GM15510 (cell line): Measurements from ENCODE around the gene GRK2.

Experiments
- POLR2A ChIP-seq: IDR thresholded peaks from 3 replicates; pipeline ENCODE4 v1.6.1; 2011; ENCODE audit warnings: borderline replicate concordance; ENCODE audit not compliant: insufficient read length; ENCODE audit errors: extremely low read depth

Gene GRK2

DNA sequence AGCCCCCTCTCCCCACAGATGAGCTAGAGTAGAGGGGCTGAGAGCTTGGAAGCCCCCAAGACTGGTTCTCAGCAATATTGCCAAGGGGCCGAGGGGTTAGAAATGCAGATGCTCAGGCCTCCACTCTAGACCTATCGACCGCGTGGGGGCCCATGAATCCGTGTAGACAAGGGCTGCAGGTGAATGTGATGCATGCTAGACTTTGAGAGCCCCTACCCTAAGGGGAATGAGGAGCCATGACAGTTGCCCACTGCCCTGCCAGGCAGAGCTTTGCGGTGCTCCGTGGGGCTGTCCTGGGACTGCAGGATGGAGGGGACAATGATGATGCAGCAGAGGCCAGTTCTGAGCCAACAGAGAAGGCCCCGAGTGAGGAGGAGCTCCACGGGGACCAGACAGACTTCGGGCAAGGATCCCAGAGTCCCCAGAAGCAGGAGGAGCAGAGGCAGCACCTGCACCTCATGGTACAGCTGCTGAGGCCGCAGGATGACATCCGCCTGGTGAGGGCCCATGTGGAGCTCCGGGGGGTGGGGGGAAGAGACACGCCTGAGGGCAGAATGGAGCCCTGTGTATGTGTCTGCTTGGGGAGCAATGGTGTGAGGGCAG is 38.3 kb downstream of the GRK2 start:
- no peak for TF ChIP-seq POLR2A

DNA sequence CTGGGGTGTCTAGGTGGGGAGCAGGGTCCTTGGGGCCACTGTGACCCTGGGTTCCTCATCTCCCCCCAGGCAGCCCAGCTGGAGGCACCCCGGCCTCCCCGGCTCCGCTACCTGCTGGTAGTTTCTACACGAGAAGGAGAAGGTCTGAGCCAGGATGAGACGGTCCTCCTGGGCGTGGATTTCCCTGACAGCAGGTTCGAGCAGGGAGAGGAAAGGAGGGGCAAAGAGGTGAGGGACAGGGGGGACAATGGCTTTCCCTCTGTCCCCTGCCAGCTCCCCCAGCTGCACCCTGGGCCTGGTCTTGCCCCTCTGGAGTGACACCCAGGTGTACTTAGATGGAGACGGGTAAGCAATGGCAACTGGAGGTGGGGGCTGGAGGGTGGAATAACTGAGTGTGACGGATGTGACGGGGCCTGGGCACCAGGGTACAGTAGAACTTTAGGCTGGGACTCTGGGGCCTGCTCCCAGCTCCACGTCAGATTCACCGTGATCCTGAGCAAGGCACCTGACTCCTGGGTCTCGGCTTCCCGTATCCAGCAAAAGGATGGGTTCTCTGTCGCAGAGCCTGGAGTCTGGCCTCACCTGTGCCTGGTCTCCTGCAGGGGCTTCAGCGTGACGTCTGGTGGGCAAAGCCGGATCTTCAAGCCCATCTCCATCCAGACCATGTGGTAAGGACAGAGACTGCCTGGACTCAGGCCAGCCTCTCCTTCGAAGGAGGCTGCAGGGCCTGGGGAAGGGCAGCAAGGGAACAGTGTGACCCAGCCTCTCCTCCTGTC is 40.7 kb downstream of the GRK2 start:
- TF ChIP-seq POLR2A = no peak

DNA sequence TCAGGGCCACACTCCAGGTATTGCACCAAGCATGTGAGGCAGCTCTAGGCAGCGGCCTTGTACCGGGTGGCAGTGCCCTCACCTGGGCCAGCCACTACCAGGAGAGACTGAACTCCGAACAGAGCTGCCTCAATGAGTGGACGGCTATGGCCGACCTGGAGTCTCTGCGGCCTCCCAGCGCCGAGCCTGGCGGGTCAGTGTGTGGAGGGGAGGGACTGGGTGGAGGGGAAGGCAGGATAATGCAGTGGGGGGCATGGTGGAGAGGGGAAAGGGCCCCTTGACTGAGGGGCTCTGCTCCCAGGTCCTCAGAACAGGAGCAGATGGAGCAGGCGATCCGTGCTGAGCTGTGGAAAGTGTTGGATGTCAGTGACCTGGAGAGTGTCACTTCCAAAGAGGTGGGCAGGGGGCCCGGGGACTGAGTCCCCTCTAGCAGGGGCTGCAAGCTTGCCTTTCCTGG is 41.3 kb downstream of the GRK2 start:
- no peak for TF ChIP-seq POLR2A

DNA sequence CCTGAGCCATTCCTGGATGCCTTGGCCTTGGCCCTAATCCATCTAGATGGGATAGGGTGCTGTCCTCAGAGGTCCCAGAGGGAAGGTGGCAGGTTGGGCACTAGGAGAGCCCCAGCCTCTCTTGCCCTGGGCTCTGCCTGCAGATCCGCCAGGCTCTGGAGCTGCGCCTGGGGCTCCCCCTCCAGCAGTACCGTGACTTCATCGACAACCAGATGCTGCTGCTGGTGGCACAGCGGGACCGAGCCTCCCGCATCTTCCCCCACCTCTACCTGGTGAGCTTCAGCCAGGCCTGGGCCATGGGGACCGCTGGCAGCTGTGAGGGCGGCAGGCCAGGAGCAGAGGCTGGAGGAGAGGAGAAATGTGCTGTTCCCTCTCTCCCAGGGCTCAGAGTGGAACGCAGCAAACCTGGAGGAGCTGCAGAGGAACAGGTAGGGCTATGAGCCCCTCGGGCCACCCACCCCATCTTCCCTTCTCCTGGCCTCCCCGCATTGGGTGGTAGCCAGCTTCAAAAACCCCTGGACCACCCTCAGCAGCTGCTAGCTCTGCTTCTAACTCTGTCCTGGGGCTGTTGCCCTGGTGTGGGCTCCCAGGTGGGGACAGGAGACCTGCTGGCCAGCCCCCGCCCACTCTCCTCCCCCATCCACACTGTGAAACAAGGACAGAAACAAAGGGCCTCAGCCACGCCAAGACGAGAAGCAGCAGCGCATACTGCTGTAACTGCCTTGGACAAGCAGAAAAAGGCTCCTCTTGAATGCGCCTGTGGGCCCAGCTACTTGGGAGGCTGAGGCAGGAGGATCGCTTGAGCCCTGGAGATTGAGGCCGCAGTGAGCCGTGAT is 42.0 kb downstream of the GRK2 start:
- TF ChIP-seq POLR2A = no peak

DNA sequence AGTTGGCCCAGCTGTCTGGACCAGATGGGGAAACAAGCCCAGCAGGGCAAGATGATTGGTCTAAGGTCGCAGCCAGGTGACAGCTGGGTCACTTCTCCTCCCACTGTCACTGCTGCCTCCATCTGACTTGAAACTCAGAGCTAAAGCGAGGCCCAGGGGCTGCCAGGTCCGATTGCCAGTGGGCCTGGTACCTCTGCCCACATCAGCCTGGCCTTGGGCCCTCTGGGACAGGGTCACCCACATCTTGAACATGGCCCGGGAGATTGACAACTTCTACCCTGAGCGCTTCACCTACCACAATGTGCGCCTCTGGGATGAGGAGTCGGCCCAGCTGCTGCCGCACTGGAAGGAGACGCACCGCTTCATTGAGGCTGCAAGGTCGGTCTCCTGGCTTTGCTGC is 42.9 kb downstream of the GRK2 start:
- TF ChIP-seq POLR2A = no peak

DNA sequence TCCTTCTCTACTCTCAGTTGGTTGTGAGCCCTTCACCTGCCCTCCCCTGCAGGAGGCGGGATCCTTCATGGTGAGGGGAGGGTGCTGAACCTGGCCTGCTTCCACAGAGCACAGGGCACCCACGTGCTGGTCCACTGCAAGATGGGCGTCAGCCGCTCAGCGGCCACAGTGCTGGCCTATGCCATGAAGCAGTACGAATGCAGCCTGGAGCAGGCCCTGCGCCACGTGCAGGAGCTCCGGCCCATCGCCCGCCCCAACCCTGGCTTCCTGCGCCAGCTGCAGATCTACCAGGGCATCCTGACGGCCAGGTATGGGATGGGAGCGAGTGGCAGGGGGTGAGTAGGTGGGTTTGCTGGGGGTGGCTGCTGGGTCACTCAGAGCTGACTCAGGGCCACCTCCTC is 43.4 kb downstream of the GRK2 start:
- TF ChIP-seq POLR2A = no peak

DNA sequence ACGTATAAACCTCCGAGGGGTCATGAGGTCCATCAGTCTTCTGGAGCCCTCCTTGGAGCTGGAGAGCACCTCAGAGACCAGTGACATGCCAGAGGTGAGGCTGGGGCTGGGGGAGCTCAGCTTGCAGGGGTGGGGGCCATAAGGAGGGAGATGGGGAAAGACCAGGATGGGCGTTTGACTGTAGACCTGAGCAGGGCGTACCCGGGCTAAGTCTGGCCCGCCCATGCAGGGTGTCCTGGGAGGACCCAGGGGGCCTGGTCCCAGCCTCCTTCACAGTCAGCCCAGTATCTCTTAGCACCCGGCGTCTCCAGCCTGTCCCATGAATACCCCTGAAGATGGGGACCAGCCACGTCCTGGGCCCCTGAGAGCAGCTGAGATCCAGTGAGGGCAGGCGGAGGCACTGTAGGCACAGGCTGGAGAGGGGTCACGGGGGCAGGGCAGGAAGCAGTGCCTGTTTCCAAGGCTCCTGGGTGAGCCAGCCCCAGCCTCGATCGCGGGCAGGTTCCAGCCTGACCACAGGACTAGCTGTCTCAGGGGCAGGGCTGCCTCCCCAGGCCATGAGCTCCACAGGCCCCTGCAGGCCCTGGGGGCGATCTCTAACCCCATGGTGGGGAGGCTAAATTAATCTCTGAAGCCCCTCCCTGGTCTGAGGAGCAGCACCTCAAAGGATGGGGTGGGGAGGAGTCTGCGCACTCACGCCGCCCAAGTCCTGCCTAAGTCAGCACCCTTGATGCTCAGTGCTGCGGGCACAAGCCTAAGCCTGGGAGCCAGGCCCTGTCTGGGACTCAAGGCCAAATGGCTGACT is 44.2 kb downstream of the GRK2 start:
- no peak for TF ChIP-seq POLR2A

DNA sequence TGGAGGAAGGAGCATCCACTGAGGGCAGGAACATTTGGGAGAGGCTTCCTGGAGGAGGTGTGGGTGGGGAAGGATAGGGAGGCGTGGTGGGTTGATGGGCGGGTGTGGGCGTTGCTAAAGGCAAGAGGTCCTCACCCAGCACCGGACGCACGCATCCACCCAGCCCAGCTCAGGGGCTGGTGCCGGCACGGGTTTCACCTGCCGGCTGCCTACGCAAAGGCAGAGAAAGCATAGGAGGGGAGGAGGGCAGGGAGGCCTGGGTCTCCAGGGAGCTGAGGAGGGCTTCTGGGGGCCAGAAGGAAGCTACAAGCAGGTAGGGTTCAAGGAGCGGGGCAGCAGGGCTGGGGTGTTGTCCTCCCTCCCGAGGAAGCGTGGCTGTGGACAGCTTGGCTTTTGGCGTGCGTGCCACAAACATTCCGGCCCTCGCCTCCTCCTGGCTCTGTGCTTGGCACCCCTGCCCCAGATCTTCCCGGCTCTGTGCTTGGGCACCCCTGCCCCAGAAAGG is 44.8 kb downstream of the GRK2 start:
- TF ChIP-seq POLR2A = no peak

DNA sequence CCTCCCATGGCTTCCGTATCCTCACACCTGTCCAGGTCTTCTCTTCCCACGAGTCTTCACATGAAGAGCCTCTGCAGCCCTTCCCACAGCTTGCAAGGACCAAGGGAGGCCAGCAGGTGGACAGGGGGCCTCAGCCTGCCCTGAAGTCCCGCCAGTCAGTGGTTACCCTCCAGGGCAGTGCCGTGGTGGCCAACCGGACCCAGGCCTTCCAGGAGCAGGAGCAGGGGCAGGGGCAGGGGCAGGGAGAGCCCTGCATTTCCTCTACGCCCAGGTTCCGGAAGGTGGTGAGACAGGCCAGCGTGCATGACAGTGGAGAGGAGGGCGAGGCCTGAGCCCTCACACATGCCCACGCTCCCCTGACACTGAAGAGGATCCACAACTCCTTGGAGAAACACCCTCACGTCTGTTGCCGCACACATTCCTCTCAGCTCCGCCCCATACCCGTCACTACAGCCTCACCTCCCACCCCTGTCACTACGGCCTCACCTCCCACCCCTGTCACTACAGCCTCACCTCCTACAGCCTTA is 45.3 kb downstream of the GRK2 start:
- TF ChIP-seq POLR2A = no peak

DNA sequence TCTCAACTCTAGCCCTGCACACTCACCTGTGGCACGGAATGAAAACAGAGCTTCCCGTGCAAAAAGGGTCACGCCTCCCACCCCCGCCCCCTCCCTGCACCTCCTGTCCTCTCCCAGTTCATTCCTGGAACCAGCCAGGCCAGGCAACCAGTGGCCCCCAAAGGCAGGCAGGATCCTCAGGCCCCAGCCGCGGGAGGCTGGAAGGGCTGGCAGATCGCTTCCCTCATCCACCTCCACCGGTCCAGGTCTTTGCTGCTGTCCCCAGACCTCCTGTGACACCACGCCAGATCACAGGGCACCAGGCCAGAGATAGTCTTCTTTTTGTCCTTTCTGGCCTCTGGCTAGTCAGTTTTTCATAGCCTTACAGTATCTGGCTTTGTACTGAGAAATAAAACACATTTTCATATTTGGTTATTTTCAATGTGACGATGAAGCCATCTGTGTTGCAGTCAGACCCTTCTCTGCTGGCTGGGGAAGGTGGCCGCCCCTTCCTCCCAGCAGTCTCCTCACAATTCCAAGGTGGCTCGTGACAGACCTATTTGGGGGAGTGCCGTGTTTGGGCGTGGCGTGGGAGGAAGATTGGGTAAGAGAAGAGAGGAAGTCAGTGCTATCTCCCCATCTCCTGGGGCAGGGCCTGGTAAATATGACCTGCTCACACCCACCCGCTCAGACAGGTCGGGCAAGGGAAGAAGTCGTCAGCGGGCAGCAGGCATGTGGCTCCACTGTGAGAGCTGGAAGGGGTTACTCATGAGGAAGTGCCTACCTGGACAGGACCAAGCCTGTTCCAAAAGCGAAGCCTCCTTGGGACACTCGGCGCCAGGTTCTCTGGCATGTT is 46.1 kb downstream of the GRK2 start:
- no peak for TF ChIP-seq POLR2A

DNA sequence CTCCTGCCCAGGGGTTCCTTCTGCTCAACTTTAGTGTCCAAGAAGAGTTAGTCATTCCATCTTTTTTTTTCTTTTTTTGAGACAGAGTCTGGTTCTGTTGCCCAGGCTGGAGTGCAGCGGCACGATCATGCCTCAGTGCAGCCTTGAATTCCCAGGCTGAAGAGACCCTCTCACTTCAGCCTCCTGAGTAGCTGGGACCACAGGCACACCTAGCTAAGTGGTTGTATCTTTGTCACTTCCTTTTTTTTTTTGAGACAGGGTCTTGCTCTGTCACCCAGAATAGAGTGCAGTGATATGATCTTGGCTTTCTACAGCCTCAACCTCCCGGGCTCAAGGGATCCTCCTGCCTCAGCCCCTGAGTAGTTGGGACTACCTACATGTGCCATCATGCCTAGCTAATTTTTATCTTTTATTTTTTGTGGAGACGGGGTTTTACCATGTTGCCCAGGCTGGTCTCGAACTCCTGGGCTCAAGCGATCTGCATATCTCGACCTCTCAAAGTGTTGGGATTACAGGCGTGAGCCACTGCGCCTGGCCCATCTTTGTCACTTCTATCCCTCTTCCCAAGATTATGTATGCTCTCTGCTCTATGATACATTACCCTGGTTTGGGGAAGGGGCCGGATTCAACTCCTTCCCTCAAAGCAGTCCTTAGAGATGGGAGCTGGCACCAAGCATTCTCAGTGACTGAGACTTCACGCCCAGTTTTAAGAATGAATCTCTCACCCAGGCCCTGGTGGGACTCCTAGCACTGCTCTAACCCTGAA is 47.0 kb downstream of the GRK2 start:
- TF ChIP-seq POLR2A = no peak

DNA sequence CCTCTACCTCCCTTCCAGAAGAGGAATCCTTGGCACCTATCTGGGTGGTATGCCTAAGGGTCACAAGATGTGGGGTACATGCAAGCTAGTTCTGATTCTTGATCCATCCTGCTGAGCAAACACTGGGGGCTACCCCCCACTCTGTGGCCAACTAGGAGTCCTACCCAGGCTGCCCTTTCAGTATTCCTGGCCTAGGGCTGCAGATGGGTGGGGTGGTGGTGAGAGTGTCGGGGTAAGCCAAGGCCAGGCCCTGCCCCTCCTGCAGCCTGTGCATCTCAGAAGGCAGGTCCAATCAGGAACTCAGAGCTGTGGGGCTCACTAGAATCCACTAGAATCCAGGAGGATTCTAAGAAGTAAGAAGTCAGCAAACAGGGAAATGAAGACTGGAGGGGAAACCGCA is 47.9 kb downstream of the GRK2 start:
- no peak for TF ChIP-seq POLR2A

DNA sequence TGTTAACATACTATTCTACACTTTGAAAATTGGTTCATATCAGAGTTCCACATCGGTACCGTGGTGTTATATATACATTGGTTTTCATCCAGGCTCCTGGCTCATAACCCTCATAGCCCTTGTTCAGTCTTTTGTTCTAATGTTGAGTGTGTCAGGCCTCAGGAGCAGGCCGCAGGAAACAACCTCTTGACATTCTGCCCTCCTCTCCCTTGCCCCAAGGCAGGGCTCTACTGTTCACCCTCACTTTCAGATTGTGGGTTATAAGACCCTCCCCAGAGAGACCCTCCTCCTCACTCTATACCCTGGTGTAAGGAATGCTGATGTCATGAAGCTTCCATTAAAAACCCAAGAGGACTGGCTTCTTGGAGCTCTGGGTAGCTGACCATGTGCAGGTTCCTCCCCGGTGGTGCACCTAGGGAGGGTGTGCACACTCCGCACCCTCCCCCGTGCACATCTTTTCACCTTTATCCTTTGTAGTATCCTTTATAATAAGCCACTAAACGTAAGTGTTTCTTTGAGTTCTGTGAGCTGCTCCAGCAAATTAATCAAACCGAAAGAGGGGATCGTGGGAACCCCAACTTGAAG is 49.1 kb downstream of the GRK2 start:
- TF ChIP-seq POLR2A = no peak

DNA sequence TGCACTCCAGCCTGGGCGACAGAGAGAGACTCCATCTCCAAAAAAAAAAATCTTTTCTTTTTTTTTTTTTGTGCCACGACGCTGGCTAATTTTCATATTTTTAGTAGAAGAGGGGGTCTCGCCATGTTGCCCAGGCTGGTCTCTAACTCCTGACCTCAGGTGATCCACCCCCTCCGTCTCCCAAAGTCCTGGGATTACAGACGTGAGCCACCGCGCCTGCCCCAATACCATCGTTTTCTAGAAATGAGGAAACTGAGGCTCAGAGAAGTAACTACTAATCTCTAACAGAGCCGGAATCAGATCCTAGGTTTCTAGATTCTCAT is 50.6 kb downstream of the GRK2 start:
- TF ChIP-seq POLR2A = no peak
